Measurements from ENCODE around the gene MIAT.

DNA sequence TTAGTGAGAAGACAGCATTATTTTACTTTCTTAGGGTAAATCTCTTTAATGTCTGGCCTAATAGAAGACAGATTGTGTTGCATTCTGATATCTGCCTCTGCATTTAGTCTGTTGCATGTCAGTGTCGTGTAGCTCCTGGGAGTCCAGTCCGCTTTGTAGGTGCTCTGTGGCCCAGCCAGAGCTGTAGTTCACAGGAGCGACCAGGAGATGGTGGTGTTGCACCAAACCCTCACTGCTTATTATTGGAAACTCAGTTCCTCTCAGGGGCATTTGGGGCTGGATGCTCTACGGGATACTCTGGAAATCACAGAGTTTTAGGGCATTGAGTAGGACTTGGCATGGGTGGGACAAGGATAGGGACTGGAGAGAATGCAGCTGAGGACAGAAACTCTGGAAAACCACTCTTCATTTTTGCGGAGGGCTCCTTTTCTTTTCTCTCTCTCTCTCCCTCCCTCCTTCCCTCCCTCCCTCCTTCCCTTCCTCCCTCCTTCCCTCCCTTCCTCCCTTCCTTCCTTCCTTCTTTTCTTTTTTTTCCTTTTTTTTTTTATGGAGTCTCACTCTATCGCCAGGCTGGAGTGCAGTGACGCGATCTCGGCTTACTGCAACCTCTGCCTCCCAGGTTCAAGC lies 21.7 kb downstream of the MIAT start:
- TF ChIP-seq EP300 (IDR thresholded peaks at IDR 0.05) (no peak), POLR2AphosphoS5 (IDR thresholded peaks at IDR 0.05) (no peak)
- TF ChIP-seq, protein P1, sequence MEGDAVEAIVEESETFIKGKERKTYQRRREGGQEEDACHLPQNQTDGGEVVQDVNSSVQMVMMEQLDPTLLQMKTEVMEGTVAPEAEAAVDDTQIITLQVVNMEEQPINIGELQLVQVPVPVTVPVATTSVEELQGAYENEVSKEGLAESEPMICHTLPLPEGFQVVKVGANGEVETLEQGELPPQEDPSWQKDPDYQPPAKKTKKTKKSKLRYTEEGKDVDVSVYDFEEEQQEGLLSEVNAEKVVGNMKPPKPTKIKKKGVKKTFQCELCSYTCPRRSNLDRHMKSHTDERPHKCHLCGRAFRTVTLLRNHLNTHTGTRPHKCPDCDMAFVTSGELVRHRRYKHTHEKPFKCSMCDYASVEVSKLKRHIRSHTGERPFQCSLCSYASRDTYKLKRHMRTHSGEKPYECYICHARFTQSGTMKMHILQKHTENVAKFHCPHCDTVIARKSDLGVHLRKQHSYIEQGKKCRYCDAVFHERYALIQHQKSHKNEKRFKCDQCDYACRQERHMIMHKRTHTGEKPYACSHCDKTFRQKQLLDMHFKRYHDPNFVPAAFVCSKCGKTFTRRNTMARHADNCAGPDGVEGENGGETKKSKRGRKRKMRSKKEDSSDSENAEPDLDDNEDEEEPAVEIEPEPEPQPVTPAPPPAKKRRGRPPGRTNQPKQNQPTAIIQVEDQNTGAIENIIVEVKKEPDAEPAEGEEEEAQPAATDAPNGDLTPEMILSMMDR (IDR thresholded peaks at IDR 0.05) = peak in 5 of 7 experiments; percentile 75 to 96 (median 89)
